GM12878 (cell line): ENCODE data around the gene SDCCAG8.

Experiments used
- EP300 ChIP-seq, 2 experiments: fragments of 150-350 bp in 1 of 2; IDR thresholded peaks; 2 replicates each; pipeline ENCODE4 v1.6.1; 2011 to 2012; ENCODE audit warnings: low read depth in 2 of 2, low read length in 2 of 2, borderline replicate concordance in 1 of 2, improper control_type of control experiment in 1 of 2, inconsistent platforms in 1 of 2; ENCODE audit not compliant: control insufficient read depth in 1 of 2
- HDGF ChIP-seq: fragments of 450-650 bp; IDR thresholded peaks from 2 replicates; pipeline ENCODE4 v1.6.1; 2016; ENCODE audit warnings: antibody characterized with exemption
- PAX8 ChIP-seq: fragments of 450-650 bp; IDR thresholded peaks from 2 replicates; pipeline ENCODE4 v1.6.1; 2017; ENCODE audit warnings: mild to moderate bottlenecking, moderate library complexity
- SRF ChIP-seq, 2 experiments: IDR thresholded peaks; 2 replicates each; pipeline ENCODE4 v1.6.1; 2011; ENCODE audit warnings: low read depth in 2 of 2, low read length in 2 of 2, mild to moderate bottlenecking in 1 of 2, moderate library complexity in 1 of 2
- TAF1 ChIP-seq: IDR thresholded peaks from 2 replicates; pipeline ENCODE4 v1.6.1; 2011; ENCODE audit warnings: mild to moderate bottlenecking, low read depth, low read length, borderline replicate concordance
- TCF12 ChIP-seq: IDR thresholded peaks from 2 replicates; pipeline ENCODE4 v1.6.1; 2011; ENCODE audit warnings: low read depth, mild to moderate bottlenecking, low read length
- ZZZ3 ChIP-seq: IDR thresholded peaks from 2 replicates; pipeline ENCODE4 v1.6.1; 2011; ENCODE audit warnings: low read depth; ENCODE audit not compliant: control insufficient read depth, insufficient read length

- TF ChIP-seq ZZZ3 (no peak), SRF (IDR thresholded peaks at IDR 0.05; ENCODE audit: low read depth in 2 of 2, low read length in 2 of 2) (no peak), TAF1 (no peak), EP300 (IDR thresholded peaks at IDR 0.05; ENCODE audit: borderline replicate concordance in 1 of 2, control insufficient read depth in 1 of 2, low read depth in 2 of 2, low read length in 2 of 2) (no peak), TCF12 (no peak), HDGF (no peak), PAX8 (no peak)
These were observed 59.6 kb downstream of the SDCCAG8 start for GRCh38 chr1:243315455-243315854.
